ENCODE results near the gene GOLGA6L9. TPM values are rescaled to one million over a fixed set of nuclear protein-coding genes. Genes with fewer than 3 reads are reported as not detected.
"Not testable (repeated sequence)": the region's sequence is repeated elsewhere in the genome, so short reads cannot be mapped to it uniquely, and the experiment has no call there.

Gene GOLGA6L9
- total and polyA plus RNA-seq, 2 donors = 2.0 to 7.3 TPM

- H3K4me3 ChIP-seq (ENCODE audit: low read depth, low read length); DNase-seq (ENCODE audit: extremely low spot score); H3K27ac ChIP-seq (ENCODE audit: low read depth); H3K4me1 ChIP-seq (ENCODE audit: insufficient read depth); H3K36me3 ChIP-seq (ENCODE audit: insufficient read depth): not testable (repeated sequence)
- WGBS = 99% methylated on average over 1 of the region's 1 CpG
Measured at GRCh38 chr15:82411595-82411994, 18.0 kb upstream of the GOLGA6L9 start.

- not testable (repeated sequence) for H3K4me3 ChIP-seq (ENCODE audit: low read depth, low read length); H3K27ac ChIP-seq (ENCODE audit: low read depth); DNase-seq (ENCODE audit: extremely low spot score); H3K36me3 ChIP-seq (ENCODE audit: insufficient read depth); H3K4me1 ChIP-seq (ENCODE audit: insufficient read depth)
- WGBS = 45% methylated on average over 6 of the region's 6 CpGs
Measured at GRCh38 chr15:82414525-82415191, 15.0 kb upstream of the GOLGA6L9 start.

GRCh38 chr15:82420516-82420915 is 9.1 kb upstream of the GOLGA6L9 start:
- not testable (repeated sequence) for H3K4me3 ChIP-seq (ENCODE audit: low read depth, low read length); DNase-seq (ENCODE audit: extremely low spot score); H3K36me3 ChIP-seq (ENCODE audit: insufficient read depth); H3K27ac ChIP-seq (ENCODE audit: low read depth); H3K4me1 ChIP-seq (ENCODE audit: insufficient read depth)
- 94% methylated on average over 2 of the region's 2 CpGs for WGBS

DNA sequence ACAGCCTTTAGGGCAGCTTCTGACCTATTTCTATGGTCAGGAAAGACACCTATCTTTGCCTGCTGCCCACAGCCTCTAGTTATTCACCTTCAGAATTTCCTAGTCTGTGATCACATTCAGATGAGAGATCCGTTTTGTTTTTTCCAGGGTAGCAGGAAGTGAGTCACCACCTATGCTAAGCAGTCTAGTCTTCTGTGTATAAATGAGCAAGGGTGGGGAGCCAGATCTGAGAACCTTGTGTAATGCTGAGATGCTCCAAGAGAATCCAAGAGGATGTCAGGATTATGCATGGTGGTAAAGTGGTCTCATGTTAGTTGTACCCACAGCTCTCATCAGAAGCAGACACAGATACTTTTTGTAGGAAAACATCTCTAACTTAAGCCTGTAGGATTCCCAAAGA is 8.7 kb upstream of the GOLGA6L9 start:
- not testable (repeated sequence) for H3K27ac ChIP-seq (ENCODE audit: low read depth); DNase-seq (ENCODE audit: extremely low spot score); H3K4me1 ChIP-seq (ENCODE audit: insufficient read depth); H3K4me3 ChIP-seq (ENCODE audit: low read depth, low read length); H3K36me3 ChIP-seq (ENCODE audit: insufficient read depth)
- no CpG with 5 or more reads among the region's 1 CpG for whole genome bisulfite sequencing

- H3K36me3 ChIP-seq (ENCODE audit: insufficient read depth); H3K4me1 ChIP-seq (ENCODE audit: insufficient read depth); H3K27ac ChIP-seq (ENCODE audit: low read depth); DNase-seq (ENCODE audit: extremely low spot score); H3K4me3 ChIP-seq (ENCODE audit: low read depth, low read length): not testable (repeated sequence)
- 44% methylated on average over 1 of the region's 1 CpG for WGBS
Measured at GRCh38 chr15:82427117-82427516, 2.5 kb upstream of the GOLGA6L9 start.

DNA sequence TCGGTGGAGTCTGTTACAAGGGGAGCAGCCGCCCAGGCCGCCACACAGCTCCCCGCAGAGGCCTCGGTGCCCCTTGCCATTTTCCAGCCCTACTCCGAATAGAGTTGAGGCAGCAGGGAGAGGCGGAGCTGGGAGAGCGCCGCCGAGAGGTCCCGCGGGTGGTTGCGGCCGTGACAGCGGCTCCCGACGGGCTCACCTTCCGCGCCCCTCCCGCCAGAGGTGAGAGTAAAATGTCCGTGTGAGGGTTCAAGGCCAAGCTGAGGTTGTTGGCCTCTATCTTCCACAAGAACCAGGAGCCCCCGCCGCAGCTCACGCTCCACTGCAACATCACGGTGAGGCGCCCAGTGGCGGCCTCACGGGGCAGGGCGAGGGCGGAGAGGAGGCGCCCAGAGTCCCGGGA is 15.8 kb downstream of the GOLGA6L9 start:
- under 1% methylated on average over 17 of the region's 32 CpGs for WGBS
- DNase-seq (ENCODE audit: extremely low spot score); H3K4me3 ChIP-seq (ENCODE audit: low read depth, low read length); H3K4me1 ChIP-seq (ENCODE audit: insufficient read depth); H3K36me3 ChIP-seq (ENCODE audit: insufficient read depth): not testable (repeated sequence)
- peak overlapping the region; percentile 90 for H3K27ac ChIP-seq (ENCODE audit: low read depth)

DNA sequence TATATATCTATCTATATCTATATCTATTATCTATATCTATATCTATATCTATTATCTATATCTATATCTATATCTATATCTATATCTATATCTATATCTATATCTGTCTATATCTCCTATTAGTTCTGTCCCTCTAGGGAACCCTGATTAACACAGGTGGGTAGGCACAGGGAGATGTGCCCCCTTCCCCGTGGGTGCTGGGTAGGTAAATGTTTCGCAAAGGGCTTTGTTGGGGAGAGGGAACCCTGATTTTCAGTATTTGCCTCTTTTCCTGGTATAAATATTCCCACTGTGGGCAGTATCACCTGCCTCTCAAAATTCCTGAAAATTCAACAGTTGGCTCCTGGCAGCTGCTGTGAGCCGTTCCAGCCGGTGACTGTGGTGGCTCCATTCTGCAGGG is 27.7 kb downstream of the GOLGA6L9 start:
- H3K27ac ChIP-seq (ENCODE audit: low read depth); H3K4me1 ChIP-seq (ENCODE audit: insufficient read depth); DNase-seq (ENCODE audit: extremely low spot score); H3K36me3 ChIP-seq (ENCODE audit: insufficient read depth); H3K4me3 ChIP-seq (ENCODE audit: low read depth, low read length): not testable (repeated sequence)
- 97% methylated on average over 2 of the region's 4 CpGs for WGBS

DNA sequence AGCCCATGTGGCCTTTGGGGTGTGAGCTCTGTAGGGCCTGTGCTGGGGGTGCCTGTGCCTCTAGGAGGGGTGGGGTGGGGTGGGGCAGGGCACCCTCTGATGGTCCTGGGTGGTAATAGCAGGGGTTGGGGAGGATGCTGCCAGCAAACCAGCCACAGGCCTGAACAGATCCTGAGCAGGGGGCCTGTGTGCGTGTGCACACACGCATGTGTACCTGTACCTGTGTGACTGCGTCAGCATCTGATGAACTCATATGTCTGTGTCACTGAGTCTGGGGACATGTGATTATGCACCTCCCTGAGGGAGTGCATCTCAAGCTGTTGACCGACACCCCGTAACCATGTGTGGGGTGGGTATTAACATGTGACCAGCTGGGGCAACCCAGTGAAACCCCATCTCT is 36.0 kb downstream of the GOLGA6L9 start:
- not testable (repeated sequence) for DNase-seq (ENCODE audit: extremely low spot score); H3K4me3 ChIP-seq (ENCODE audit: low read depth, low read length); H3K36me3 ChIP-seq (ENCODE audit: insufficient read depth); H3K4me1 ChIP-seq (ENCODE audit: insufficient read depth); H3K27ac ChIP-seq (ENCODE audit: low read depth)
- no CpG with 5 or more reads among the region's 5 CpGs for WGBS

GRCh38 chr15:82468205-82468604 is 38.6 kb downstream of the GOLGA6L9 start:
- H3K27ac ChIP-seq (ENCODE audit: low read depth); H3K36me3 ChIP-seq (ENCODE audit: insufficient read depth); H3K4me3 ChIP-seq (ENCODE audit: low read depth, low read length); DNase-seq (ENCODE audit: extremely low spot score); H3K4me1 ChIP-seq (ENCODE audit: insufficient read depth): not testable (repeated sequence)
- 6% methylated on average over 4 of the region's 11 CpGs for WGBS

GRCh38 chr15:82469381-82469780 is 39.8 kb downstream of the GOLGA6L9 start:
- no CpG with 5 or more reads among the region's 12 CpGs for WGBS
- H3K27ac ChIP-seq (ENCODE audit: low read depth); H3K4me3 ChIP-seq (ENCODE audit: low read depth, low read length): not testable (repeated sequence)

GRCh38 chr15:82472269-82472982 is 42.8 kb downstream of the GOLGA6L9 start:
- H3K4me1 ChIP-seq (ENCODE audit: insufficient read depth); H3K36me3 ChIP-seq (ENCODE audit: insufficient read depth); H3K27ac ChIP-seq (ENCODE audit: low read depth); H3K4me3 ChIP-seq (ENCODE audit: low read depth, low read length); DNase-seq (ENCODE audit: extremely low spot score): not testable (repeated sequence)
- WGBS = 90% methylated on average over 29 of the region's 32 CpGs

More at GRCh38 chr15:82469381-82469780, 39.8 kb downstream of the GOLGA6L9 start:
- H3K36me3 ChIP-seq (ENCODE audit: insufficient read depth); DNase-seq (ENCODE audit: extremely low spot score); H3K4me1 ChIP-seq (ENCODE audit: insufficient read depth): not testable (repeated sequence)

- DNase-seq (ENCODE audit: extremely low spot score) = not testable (repeated sequence)
- 95% methylated on average over 19 of the region's 22 CpGs for WGBS
Measured at GRCh38 chr15:82474596-82475325, 45.1 kb downstream of the GOLGA6L9 start.

GRCh38 chr15:82475345-82475967 is 45.8 kb downstream of the GOLGA6L9 start:
- not testable (repeated sequence) for H3K4me1 ChIP-seq (ENCODE audit: insufficient read depth); H3K4me3 ChIP-seq (ENCODE audit: low read depth, low read length); H3K27ac ChIP-seq (ENCODE audit: low read depth); H3K36me3 ChIP-seq (ENCODE audit: insufficient read depth); DNase-seq (ENCODE audit: extremely low spot score)
- WGBS = 71% methylated on average over 6 of the region's 11 CpGs

More at GRCh38 chr15:82474596-82475325, 45.1 kb downstream of the GOLGA6L9 start:
- H3K4me1 ChIP-seq (ENCODE audit: insufficient read depth); H3K27ac ChIP-seq (ENCODE audit: low read depth); H3K4me3 ChIP-seq (ENCODE audit: low read depth, low read length); H3K36me3 ChIP-seq (ENCODE audit: insufficient read depth): not testable (repeated sequence)

Data from urinary bladder (tissue), 4 donors.